HG02759 (cell line): ENCODE data around the gene AFTPH.

Experiments used
- ATAC-seq: cut with Tn5 transposase; IDR thresholded peaks from one replicate; pipeline ENCODE4 v1.9.1; 2021; ENCODE audit warnings: mild to moderate bottlenecking, moderate library complexity; ENCODE audit not compliant: unreplicated experiment

AFTPH gene

GRCh38 chr2:64582774-64583340 lies 58.7 kb downstream of the AFTPH start:
- peak; percentile 91 for ATAC-seq

GRCh38 chr2:64586054-64586453 lies 61.9 kb downstream of the AFTPH start:
- ATAC-seq: no peak

- ATAC-seq: no peak
These were observed 62.9 kb downstream of the AFTPH start for GRCh38 chr2:64586883-64587481.

- ATAC-seq: no peak
These were observed 63.4 kb downstream of the AFTPH start for GRCh38 chr2:64587561-64587960.

- no peak for ATAC-seq
These were observed 67.1 kb downstream of the AFTPH start for GRCh38 chr2:64591188-64591587.

GRCh38 chr2:64593035-64593655 lies 69.0 kb downstream of the AFTPH start:
- no peak for ATAC-seq

GRCh38 chr2:64594226-64594989 lies 70.3 kb downstream of the AFTPH start:
- ATAC-seq: no peak

- no peak for ATAC-seq
These were observed 71.5 kb downstream of the AFTPH start for GRCh38 chr2:64595397-64596176.

- no peak for ATAC-seq
These were observed 74.1 kb downstream of the AFTPH start for GRCh38 chr2:64598226-64598625.

- ATAC-seq: no peak
These were observed 75.3 kb downstream of the AFTPH start for GRCh38 chr2:64599469-64599868.

- ATAC-seq: no peak
These were observed 77.1 kb downstream of the AFTPH start for GRCh38 chr2:64601034-64601754.

- ATAC-seq: no peak
These were observed 77.8 kb downstream of the AFTPH start for GRCh38 chr2:64601785-64602391.

GRCh38 chr2:64602436-64602835 lies 78.3 kb downstream of the AFTPH start:
- no peak for ATAC-seq

- no peak for ATAC-seq
These were observed 80.0 kb downstream of the AFTPH start for GRCh38 chr2:64604155-64604554.

- ATAC-seq: no peak
These were observed 80.9 kb downstream of the AFTPH start for GRCh38 chr2:64605026-64605471.

GRCh38 chr2:64605991-64606478 lies 81.9 kb downstream of the AFTPH start:
- ATAC-seq: no peak

- ATAC-seq: peak; percentile 84
These were observed 82.6 kb downstream of the AFTPH start for GRCh38 chr2:64606479-64607363.

GRCh38 chr2:64607381-64608304 lies 83.5 kb downstream of the AFTPH start:
- no peak for ATAC-seq
